ENCODE measurements around the gene KCTD2. TPM values are rescaled to one million over a fixed set of nuclear protein-coding genes. Genes with fewer than 3 reads are reported as not detected.
A peak's percentile ranks its signal among the peaks of the same experiment; 100 is the strongest.

The KCTD2 gene
- total and polyA plus RNA-seq, 9 of the 15 experiments (the other 6 are each of a cell fraction or from before 2014, with no cell fraction given): 1.7 to 32.9 (median 15.8) TPM

GRCh38 chr17:75036643-75037268 is 10.3 kb upstream of the KCTD2 start (continued):
- peak; percentile 52 for TF ChIP-seq VEZF1 (CRISPR knock-in tag; IDR thresholded peaks at IDR 0.05)
- peak; percentile 56 for TF ChIP-seq ZNF316 (IDR thresholded peaks at IDR 0.05)
- TF ChIP-seq YY1 (IDR thresholded peaks at IDR 0.05; ENCODE audit: borderline replicate concordance in 1 of 3, control insufficient read depth in 1 of 3, extremely low read depth in 1 of 3, insufficient read depth in 3 of 3, insufficient read length in 1 of 3, insufficient replicate concordance in 2 of 3, low read depth in 1 of 3, low read length in 2 of 3): no peak
- 0 out of 2 replicates have a peak, but pooled peaks have one; percentile 11 for TF ChIP-seq SMARCA4 (IDR thresholded peaks at IDR 0.05)
- TF ChIP-seq MTA3 (IDR thresholded peaks at IDR 0.05; ENCODE audit: borderline replicate concordance): peak; percentile 58; the same call in 1 of the 2 replicates
- peak; percentile 38; the same call in 1 of the 2 replicates for TF ChIP-seq CREM (IDR thresholded peaks at IDR 0.05; ENCODE audit: low read depth)

- intact Hi-C loops (cut with micrococcal nuclease): loop anchor here (5.0 to 10.0 kb wide), 2 partner anchors 163 to 164 kb away; partner anchors contain the start of gene FDXR
- H3K36me3 ChIP-seq (ENCODE audit: control insufficient read depth, insufficient read depth, low read length): peaks cover 45% of the 10 kb centered on the region
- H3K4me2 ChIP-seq (ENCODE audit: insufficient read depth, low read length): no peak overlapping the region
- no peaks in the 10 kb centered on the region for H3K27me3 ChIP-seq (ENCODE audit: control insufficient read depth in 2 of 2, insufficient read depth in 2 of 2, low read length in 2 of 2)
- H3K4me1 ChIP-seq (replicated peaks in 1 of 2; ENCODE audit: control insufficient read depth in 2 of 2, insufficient read depth in 2 of 2, low read length in 2 of 2): peaks cover 18 to 24% of the 10 kb centered on the region in 2 experiments
- ChIA-PET POLR2A (interaction anchor here (1.0 to 2.5 kb wide), 2 partner anchors 13 to 115 kb away, joined by 5 to 7 read pairs; partner anchors contain the start of gene JPT1), CTCF (ENCODE audit: low intra/inter-chr PET ratio) (no interaction called here)
- in situ Hi-C loops (cut with MboI): no loop called here
- TF ChIP-seq HOXB6 (CRISPR knock-in tag; IDR thresholded peaks at IDR 0.05; ENCODE audit: borderline replicate concordance): no peak
- TF ChIP-seq PHTF2 (CRISPR knock-in tag; IDR thresholded peaks at IDR 0.05): no peak
- no peak for TF ChIP-seq ARID4B (CRISPR knock-in tag; IDR thresholded peaks at IDR 0.05)
- TF ChIP-seq PBX2 (CRISPR knock-in tag; IDR thresholded peaks at IDR 0.05; ENCODE audit: low read depth): no peak
- no peak for TF ChIP-seq PBX2 (tag; conservative IDR thresholded peaks at IDR 0.05; ENCODE audit: low read depth)
- no peak for TF ChIP-seq ZNF184 (CRISPR knock-in tag; IDR thresholded peaks at IDR 0.05)
- H3K9me1 ChIP-seq (ENCODE audit: control insufficient read depth, insufficient read depth, low read length): no peaks in the 10 kb centered on the region
- no peak overlapping the region for H3K9ac ChIP-seq (ENCODE audit: insufficient read depth in 1 of 2, low read depth in 2 of 2, low read length in 2 of 2)
- H3K79me2 ChIP-seq (ENCODE audit: control insufficient read depth, insufficient read depth, low read length): no peaks in the 10 kb centered on the region; the same call in 2 of the 3 replicates
- BruUV-seq (replicated peaks): no TSS peak
- no peak overlapping the region for H2AFZ ChIP-seq (ENCODE audit: low read depth, low read length)
- FAIRE-seq (no peak), DNase-seq (ENCODE audit: extremely low read depth in 1 of 4, low spot score in 3 of 4) (no peak), ATAC-seq (no peak)
- no peak overlapping the region for H3K4me3 ChIP-seq
- no peaks in the 10 kb centered on the region for H3K9me3 ChIP-seq (replicated peaks; ENCODE audit: control insufficient read depth, insufficient read depth, low read depth, low read length)
- no peak overlapping the region for H3K27ac ChIP-seq (ENCODE audit: extremely low read depth, low read depth, low read length)
- no peaks in the 10 kb centered on the region for H4K20me1 ChIP-seq (replicated peaks; ENCODE audit: control insufficient read depth, insufficient read depth, low read length)
- WGBS (ENCODE audit: insufficient coverage, low coverage, missing lambda C conversion rate): 87% methylated on average over 5 of the region's 5 CpGs
Observed at GRCh38 chr17:75039238-75039637, 7.8 kb upstream of the KCTD2 start.
